ENCODE measurements around the gene TLE4. TPM values are rescaled to one million over a fixed set of nuclear protein-coding genes. Genes with fewer than 3 reads are reported as not detected.

TLE4 gene
- total and polyA plus RNA-seq, 2 of the 4 experiments (the other 2 are of a cell fraction): 68.0 to 78.1 TPM

GRCh38 chr9:79660615-79661014 is 88.8 kb downstream of the TLE4 start:
- Histone ChIP-seq H4K91ac (ENCODE audit: insufficient read depth, low read depth, low read length) (no peak overlapping the region), H3K27me3 (ENCODE audit: control insufficient read depth, insufficient read depth, low read length) (no peaks in the 10 kb centered on the region), H3K4ac (ENCODE audit: low read depth, low read length) (no peak overlapping the region), H3K79me1 (ENCODE audit: low read depth in 1 of 2, low read length in 2 of 2) (peaks cover 11 to 45% of the 10 kb centered on the region in 2 experiments), H2AK5ac (ENCODE audit: low read depth, low read length) (no peak overlapping the region), H2AFZ (replicated peaks; ENCODE audit: low read length, poor library complexity) (no peak overlapping the region), H3K14ac (replicated peaks; ENCODE audit: low read depth, low read length) (no peak overlapping the region), H3K18ac (ENCODE audit: low read depth, low read length) (no peak overlapping the region), H3K27ac (ENCODE audit: insufficient read depth, low read length) (no peak overlapping the region), H3K36me3 (ENCODE audit: control insufficient read depth, insufficient read depth, low read length) (peaks cover 2% of the 10 kb centered on the region), H3K9ac (ENCODE audit: low read depth, low read length) (no peak overlapping the region), H3K4me1 (ENCODE audit: control insufficient read depth, insufficient read depth, low read length) (peaks cover 12% of the 10 kb centered on the region), H3K4me3 (ENCODE audit: insufficient read depth, low read depth, low read length) (no peak overlapping the region), H2BK20ac (ENCODE audit: low read depth, low read length) (no peak overlapping the region), H3K4me2 (ENCODE audit: low read depth, low read length) (no peak overlapping the region), H2BK15ac (ENCODE audit: low read depth, low read length) (no peak overlapping the region), H2BK5ac (ENCODE audit: low read depth, low read length, poor library complexity, severe bottlenecking) (no peak overlapping the region), H3K56ac (ENCODE audit: extremely low read depth, insufficient read depth, low read length) (no peak overlapping the region), H3K9me3 (ENCODE audit: control insufficient read depth, insufficient read depth, low read length) (no peaks in the 10 kb centered on the region), H2BK120ac (ENCODE audit: low read depth, low read length) (no peak overlapping the region), H4K20me1 (ENCODE audit: insufficient read depth, low read length) (no peaks in the 10 kb centered on the region), H2AK9ac (replicated peaks; ENCODE audit: low read depth, low read length, poor library complexity) (no peak overlapping the region), H3K23ac (ENCODE audit: low read depth, low read length) (no peak overlapping the region), H3K9me1 (ENCODE audit: insufficient read depth, low read length) (peaks cover 10% of the 10 kb centered on the region; the same call in 1 of the 2 replicates), H4K5ac (ENCODE audit: low read depth, low read length) (no peak overlapping the region), H4K8ac (ENCODE audit: low read depth in 2 of 2, low read length in 2 of 2) (no peak overlapping the region)
- no peak for DNase-seq
- ChIA-PET CTCF (interaction anchor here (0.6 kb wide), 1 partner anchor 476 kb away, joined by 3 read pairs; no protein-coding TSS in a partner anchor), POLR2A (ENCODE audit: unreplicated experiment) (no interaction called here)
- in situ Hi-C loops (cut with MboI; ENCODE audit: low sequenced_read_pairs): no loop called here
- intact Hi-C loops (cut with micrococcal nuclease): no loop called here
- TF ChIP-seq MAZ (IDR thresholded peaks at IDR 0.05; ENCODE audit: borderline replicate concordance, low read depth, low read length) (no peak), FOS (IDR thresholded peaks at IDR 0.05; ENCODE audit: low read depth, low read length) (no peak), NFE2L2 (IDR thresholded peaks at IDR 0.05; ENCODE audit: low read depth, low read length) (no peak), POLR2A (IDR thresholded peaks at IDR 0.05; ENCODE audit: low read depth, low read length) (no peak), USF2 (IDR thresholded peaks at IDR 0.05; ENCODE audit: low read depth, low read length) (no peak), RCOR1 (IDR thresholded peaks at IDR 0.05; ENCODE audit: insufficient replicate concordance, low read length) (no peak), MAFK (IDR thresholded peaks at IDR 0.05; ENCODE audit: low read depth, low read length) (no peak), RAD21 (IDR thresholded peaks at IDR 0.05; ENCODE audit: low read length) (no peak), CHD1 (IDR thresholded peaks at IDR 0.05; ENCODE audit: low read depth, low read length) (no peak), RFX5 (IDR thresholded peaks at IDR 0.05; ENCODE audit: low read depth, low read length) (no peak), SMC3 (IDR thresholded peaks at IDR 0.05; ENCODE audit: low read depth, low read length) (no peak), MXI1 (IDR thresholded peaks at IDR 0.05; ENCODE audit: borderline replicate concordance, low read depth, low read length) (no peak), BHLHE40 (IDR thresholded peaks at IDR 0.05; ENCODE audit: low read depth, low read length) (no peak), CTCF (conservative IDR thresholded peaks at IDR 0.05; ENCODE audit: low read depth, low read length) (no peak), CEBPB (IDR thresholded peaks at IDR 0.05; ENCODE audit: low read depth, low read length) (no peak), ELK1 (IDR thresholded peaks at IDR 0.05; ENCODE audit: borderline replicate concordance, low read depth, low read length) (no peak)
- no peak for ATAC-seq (ENCODE audit: low read depth)
- 100% methylated on average over 1 of the region's 7 CpGs; no CpG with 5 or more reads in 1 of the 2 experiments for WGBS, 2 experiments (ENCODE audit: extremely low coverage in 2 of 2, insufficient read length in 1 of 2)
- dilution Hi-C loops (cut with HindIII; ENCODE audit: low sequenced_read_pairs, unreplicated experiment): no loop called here
- BruUV-seq (replicated peaks): no TSS peak

All from IMR-90 (cell line).